Body of pancreas (tissue), 4 donors: ENCODE measurements around the gene SPRYD3. TPM values are rescaled to one million over a fixed set of nuclear protein-coding genes. Genes with fewer than 3 reads are reported as not detected.
"Not testable (repeated sequence)": the region's sequence is repeated elsewhere in the genome, so short reads cannot be mapped to it uniquely, and the experiment has no call there.

ENCODE experiments used
- ATAC-seq: fragments of 150-250 bp; one replicate; pipeline ENCODE4 v1.9.1; 2016
- DNase-seq, 4 donors: peaks; one replicate each; pipeline ENCODE4 v3.0.0-alpha.2; 2019
- H3K27ac ChIP-seq, 4 donors: fragments of 200-600 bp; sonication (generic); 1 replicate in 3 of 4; 2 replicates in 1 of 4; pipeline versions ENCODE4 v1.5.1 to v1.6.1; 2016 to 2019; ENCODE audit warnings: mild to moderate bottlenecking in 1 of 4, mixed read lengths in 1 of 4, moderate library complexity in 1 of 4
- H3K27me3 ChIP-seq, 2 donors: fragments of 200-600 bp; sonication (generic); one replicate each; pipeline ENCODE4 v1.6.0; 2016; ENCODE audit warnings: mild to moderate bottlenecking in 1 of 2
- H3K36me3 ChIP-seq, 2 donors: fragments of 200-600 bp; sonication (generic); replicated peaks in 1 of 2; 2 replicates each; pipeline ENCODE4 v1.5.1; 2016; ENCODE audit warnings: low read depth in 2 of 2; ENCODE audit not compliant: insufficient read depth in 1 of 2
- H3K4me1 ChIP-seq: fragments of 200-600 bp; sonication (generic); one replicate; pipeline ENCODE4 v1.6.0; 2016
- H3K4me3 ChIP-seq, 2 donors: fragments of 200-600 bp; sonication (generic); 1 replicate in 1 of 2; 2 replicates in 1 of 2; pipeline ENCODE4 v1.5.1; 2016 to 2019
- H3K9me3 ChIP-seq, 3 donors: fragments of 200-600 bp; sonication (generic); 1 replicate in 2 of 3; 2 replicates in 1 of 3; pipeline ENCODE4 v1.5.1; 2016
- POLR2A ChIP-seq, 3 donors: fragments of 450-650 bp; IDR thresholded peaks; one replicate each; pipeline ENCODE4 v1.6.1; 2016; ENCODE audit warnings: antibody characterized with exemption in 3 of 3, mild to moderate bottlenecking in 2 of 3
- WGBS, 2 donors: methylation state at CpG; one replicate each; pipeline ENCODE4 v1.1.5; 2017; 5-methylcytosine and 5-hydroxymethylcytosine counted together
- intact Hi-C: fragments of 100-400 bp; cut with DNase I; formaldehyde crosslinking; loops from one replicate; pipeline ENCODE4 v1.15.1; 2023
- total RNA-seq, 2 donors: library from RNA; depleted of rRNA; stranded (reverse); fragments of >200 nt; gene quantifications; one replicate each; pipeline ENCODE4 v1.1.0, GENCODE V29; 2016
- TF ChIP-seq, protein P1 (sequence below), 7 experiments: fragments of 450-650 bp in 4 of 7; fragments of 200-600 bp in 3 of 7; sonication (generic) in 3 of 7; IDR thresholded peaks; one replicate each; pipeline ENCODE4 v1.5.1; 2016 to 2019; ENCODE audit warnings: antibody characterized with exemption in 7 of 7

SPRYD3 gene
- total RNA-seq, 2 donors from 2014 or later: 35.3 to 59.3 TPM

DNA sequence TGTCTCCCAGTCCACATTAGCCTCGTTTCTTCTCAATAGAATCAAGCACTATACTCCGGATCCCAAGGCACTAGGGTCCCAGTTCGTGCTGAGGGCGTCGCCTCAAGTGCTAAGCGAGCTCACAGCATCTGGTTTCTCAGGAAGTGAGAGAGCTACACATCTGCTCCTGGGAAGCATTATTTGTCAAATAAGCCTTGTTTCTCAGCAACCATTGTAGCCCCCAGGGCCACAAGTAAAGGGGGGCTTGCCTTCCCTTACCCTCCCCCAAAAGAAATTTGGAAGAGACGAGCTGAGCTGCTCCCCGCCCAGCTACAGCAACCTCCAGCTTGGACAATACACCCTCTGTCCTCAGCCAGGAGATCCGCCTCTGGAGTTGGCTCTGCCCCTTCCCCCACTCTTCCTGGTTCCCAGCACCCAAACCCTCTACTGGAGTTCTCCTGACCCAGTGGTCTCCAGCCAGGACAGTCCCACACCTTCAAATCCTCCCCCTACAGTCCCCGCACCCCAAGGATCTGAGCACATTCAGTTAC is 35.1 kb downstream of the SPRYD3 start:
- no peak overlapping the region for H3K4me3 ChIP-seq
- 51 to 57% methylated on average over 7 to 10 of the region's 10 CpGs for WGBS, 2 donors
- TF ChIP-seq, protein P1, sequence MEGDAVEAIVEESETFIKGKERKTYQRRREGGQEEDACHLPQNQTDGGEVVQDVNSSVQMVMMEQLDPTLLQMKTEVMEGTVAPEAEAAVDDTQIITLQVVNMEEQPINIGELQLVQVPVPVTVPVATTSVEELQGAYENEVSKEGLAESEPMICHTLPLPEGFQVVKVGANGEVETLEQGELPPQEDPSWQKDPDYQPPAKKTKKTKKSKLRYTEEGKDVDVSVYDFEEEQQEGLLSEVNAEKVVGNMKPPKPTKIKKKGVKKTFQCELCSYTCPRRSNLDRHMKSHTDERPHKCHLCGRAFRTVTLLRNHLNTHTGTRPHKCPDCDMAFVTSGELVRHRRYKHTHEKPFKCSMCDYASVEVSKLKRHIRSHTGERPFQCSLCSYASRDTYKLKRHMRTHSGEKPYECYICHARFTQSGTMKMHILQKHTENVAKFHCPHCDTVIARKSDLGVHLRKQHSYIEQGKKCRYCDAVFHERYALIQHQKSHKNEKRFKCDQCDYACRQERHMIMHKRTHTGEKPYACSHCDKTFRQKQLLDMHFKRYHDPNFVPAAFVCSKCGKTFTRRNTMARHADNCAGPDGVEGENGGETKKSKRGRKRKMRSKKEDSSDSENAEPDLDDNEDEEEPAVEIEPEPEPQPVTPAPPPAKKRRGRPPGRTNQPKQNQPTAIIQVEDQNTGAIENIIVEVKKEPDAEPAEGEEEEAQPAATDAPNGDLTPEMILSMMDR (IDR thresholded peaks at IDR 0.05): no peak
- TF ChIP-seq POLR2A (IDR thresholded peaks at IDR 0.05): peak in 1 of 3 donors; percentile 30
- DNase-seq: peak in 3 of 4 donors; percentile 34 to 57 (median 48)
- intact Hi-C loops: no loop called here
- peaks cover 0 to 10% of the 10 kb centered on the region in 2 donors for H3K36me3 ChIP-seq
- ATAC-seq: no peak
- peak overlapping the region; percentile 95 to 99 (median 98) for H3K27ac ChIP-seq
- no peaks in the 10 kb centered on the region for H3K27me3 ChIP-seq
- no peaks in the 10 kb centered on the region for H3K9me3 ChIP-seq
- H3K4me1 ChIP-seq: peaks cover 49% of the 10 kb centered on the region

DNA sequence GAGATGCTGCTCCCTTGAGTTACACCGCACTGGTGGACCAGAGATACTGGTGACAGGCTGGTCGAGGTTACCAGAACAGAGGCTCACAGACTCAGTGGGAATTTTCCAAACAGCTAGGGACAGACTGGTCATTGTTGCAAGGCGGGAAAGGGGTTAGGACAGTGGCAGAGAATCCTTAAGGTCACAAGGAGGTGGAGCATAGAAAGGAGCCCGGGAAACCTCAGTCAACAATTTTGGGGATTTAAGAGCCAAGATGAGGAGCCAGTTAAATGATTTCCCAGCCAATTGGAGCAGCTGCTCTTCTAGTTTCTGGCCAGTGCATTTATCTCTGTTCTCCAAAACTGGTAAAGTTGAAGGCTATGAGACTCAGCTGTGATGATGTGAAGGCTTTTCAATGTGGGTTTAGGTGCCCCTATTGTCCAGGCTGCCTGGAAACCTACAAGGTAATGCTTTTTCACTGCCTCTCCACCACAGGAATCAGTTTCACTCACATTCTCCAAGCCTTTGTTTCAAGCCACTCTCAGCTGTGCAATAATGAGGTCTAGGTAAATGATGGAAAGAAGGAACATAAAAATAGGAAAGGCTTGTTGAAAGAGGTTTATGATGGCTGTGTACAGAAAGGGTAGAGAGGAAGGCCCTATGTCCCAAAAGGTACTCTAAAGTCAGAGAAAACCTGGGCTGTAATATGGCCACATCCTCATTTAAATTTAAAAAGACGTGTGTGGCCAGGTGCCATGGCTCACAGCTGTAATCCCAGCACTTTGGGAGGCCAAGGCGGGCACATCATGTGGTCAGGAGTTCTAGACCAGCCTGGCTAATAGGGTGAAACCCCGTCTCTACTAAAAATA is 36.4 kb downstream of the SPRYD3 start:
- ATAC-seq (no peak), DNase-seq (no peak)
- peaks cover under 1 to 15% of the 10 kb centered on the region in 2 donors for H3K36me3 ChIP-seq
- intact Hi-C loops: no loop called here
- H3K27ac ChIP-seq: peak overlapping the region in 2 of 4 donors; percentile 16 to 98
- 80 to 86% methylated on average over 5 to 7 of the region's 7 CpGs for WGBS, 2 donors
- H3K27me3 ChIP-seq: no peaks in the 10 kb centered on the region
- H3K9me3 ChIP-seq: no peaks in the 10 kb centered on the region
- no peak overlapping the region for H3K4me3 ChIP-seq
- TF ChIP-seq, protein P1 (IDR thresholded peaks at IDR 0.05): no peak
- no peak for TF ChIP-seq POLR2A (IDR thresholded peaks at IDR 0.05)
- peaks cover 45% of the 10 kb centered on the region for H3K4me1 ChIP-seq

DNA sequence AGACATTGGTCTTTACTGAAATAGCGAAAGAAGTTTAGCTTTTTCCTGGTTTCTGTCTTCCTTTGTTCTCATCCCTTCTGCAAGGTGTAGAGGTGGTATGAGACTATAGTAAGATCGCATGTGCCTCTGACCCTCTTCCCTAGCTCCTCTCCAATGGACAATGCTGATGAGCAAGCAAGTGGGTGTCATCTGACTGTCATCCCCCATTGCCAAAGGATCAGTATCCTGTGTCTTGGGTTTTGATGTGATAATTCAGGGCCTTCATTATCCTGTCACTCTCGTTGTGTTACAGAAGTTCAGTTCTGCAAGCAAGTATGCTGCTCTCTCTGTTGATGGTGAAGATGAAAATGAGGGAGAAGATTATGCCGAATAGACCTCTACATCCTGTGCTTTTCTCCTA is 39.3 kb downstream of the SPRYD3 start:
- H3K27ac ChIP-seq: no peak overlapping the region
- DNase-seq: no peak
- WGBS, 2 donors: 73 to 82% methylated on average over 4 of the region's 4 CpGs

DNA sequence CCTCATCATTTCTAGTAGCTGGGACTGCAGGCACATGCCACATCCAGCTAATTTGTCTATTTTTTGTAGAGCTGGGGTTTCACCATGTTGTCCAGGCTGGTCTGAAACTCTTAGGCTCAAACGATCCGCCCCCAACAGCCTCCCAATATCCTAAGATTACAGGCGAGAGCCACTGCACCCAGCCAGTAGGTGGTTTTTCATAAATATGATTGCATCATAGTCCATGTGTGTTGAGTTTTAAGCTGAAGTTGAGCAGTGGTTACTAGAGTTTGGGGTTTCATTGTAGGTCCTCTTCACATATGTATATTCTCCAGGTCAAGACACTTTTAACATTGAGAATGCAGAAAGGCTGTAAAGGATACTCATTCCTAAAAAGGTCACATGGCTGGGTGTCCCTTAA is 42.4 kb downstream of the SPRYD3 start:
- Histone ChIP-seq H3K4me3 (no peak overlapping the region), H3K9me3 (no peaks in the 10 kb centered on the region), H3K36me3 (peaks cover 13 to 50% of the 10 kb centered on the region in 2 donors), H3K27me3 (no peaks in the 10 kb centered on the region), H3K4me1 (peaks cover 10% of the 10 kb centered on the region), H3K27ac (no peak overlapping the region)
- TF ChIP-seq POLR2A (IDR thresholded peaks at IDR 0.05): no peak
- WGBS, 2 donors: 82 to 89% methylated on average over 3 of the region's 3 CpGs
- DNase-seq (no peak), ATAC-seq (no peak)
- intact Hi-C loops: no loop called here

More for the DNA sequence above, 39.3 kb downstream of the SPRYD3 start:
- no peak overlapping the region for H3K4me3 ChIP-seq
- intact Hi-C loops: no loop called here
- no peak for ATAC-seq
- TF ChIP-seq, protein P1 (IDR thresholded peaks at IDR 0.05): no peak
- no peak for TF ChIP-seq POLR2A (IDR thresholded peaks at IDR 0.05)
- no peaks in the 10 kb centered on the region for H3K9me3 ChIP-seq
- H3K27me3 ChIP-seq: no peaks in the 10 kb centered on the region
- peaks cover 23% of the 10 kb centered on the region for H3K4me1 ChIP-seq
- H3K36me3 ChIP-seq: peaks cover 7 to 38% of the 10 kb centered on the region in 2 donors

DNA sequence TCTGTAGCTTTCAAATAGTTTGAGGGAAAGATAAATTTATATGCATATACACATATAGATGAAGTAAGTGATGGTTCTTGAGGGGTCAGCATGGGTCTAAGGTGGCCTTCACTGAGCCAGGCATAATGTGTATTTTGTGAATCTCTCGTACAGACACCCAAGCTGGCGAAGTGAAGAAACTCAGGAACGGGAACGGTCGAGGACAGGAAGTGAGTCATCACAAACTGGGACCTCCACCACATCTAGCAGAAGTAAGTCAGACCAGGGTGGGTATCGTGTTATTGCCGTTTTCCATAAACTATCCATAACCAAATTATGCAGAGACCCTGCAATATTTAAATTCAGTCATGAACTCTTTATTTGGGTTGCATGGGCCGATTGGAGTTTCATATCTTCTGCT is 44.7 kb downstream of the SPRYD3 start:
- peaks cover 13 to 55% of the 10 kb centered on the region in 2 donors for H3K36me3 ChIP-seq
- no peaks in the 10 kb centered on the region for H3K9me3 ChIP-seq
- H3K27ac ChIP-seq: no peak overlapping the region
- no peaks in the 10 kb centered on the region for H3K27me3 ChIP-seq
- no peak overlapping the region for H3K4me3 ChIP-seq
- ATAC-seq (no peak), DNase-seq (no peak)
- WGBS, 2 donors: 75 to 83% methylated on average over 8 of the region's 8 CpGs
- intact Hi-C loops: no loop called here
- TF ChIP-seq POLR2A (IDR thresholded peaks at IDR 0.05): no peak
- TF ChIP-seq, protein P1 (IDR thresholded peaks at IDR 0.05): no peak
- H3K4me1 ChIP-seq: peaks cover 10% of the 10 kb centered on the region

DNA sequence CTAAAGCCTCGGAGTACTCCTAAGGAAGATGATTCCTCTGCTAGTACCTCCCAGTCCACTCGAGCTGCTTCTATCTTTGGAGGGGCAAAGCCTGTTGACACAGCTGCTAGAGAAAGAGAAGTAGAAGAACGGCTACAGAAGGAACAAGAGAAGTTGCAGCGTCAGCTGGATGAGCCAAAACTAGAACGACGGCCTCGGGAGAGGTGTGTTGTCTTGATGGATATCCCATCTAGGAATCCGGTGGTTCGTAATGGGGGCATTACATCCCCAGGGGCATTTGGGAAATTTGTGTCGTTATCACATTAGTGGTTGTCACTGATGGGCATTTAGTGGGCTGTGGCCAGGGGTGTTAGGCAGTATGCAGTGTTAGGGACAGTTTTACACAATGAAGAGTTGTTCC is 45.4 kb downstream of the SPRYD3 start:
- intact Hi-C loops, H3K27me3 ChIP-seq, ATAC-seq, DNase-seq, H3K9me3 ChIP-seq, H3K27ac ChIP-seq, H3K4me3 ChIP-seq, H3K4me1 ChIP-seq: not testable (repeated sequence)
- peaks cover 13 to 57% of the 10 kb centered on the region in 2 donors for H3K36me3 ChIP-seq
- WGBS, 2 donors: 63 to 72% methylated on average over 10 of the region's 10 CpGs
